Vagina (tissue), 2 donors: ENCODE measurements around the gene UTP20. TPM values are rescaled to one million over a fixed set of nuclear protein-coding genes. Genes with fewer than 3 reads are reported as not detected.

ENCODE experiments used
- DNase-seq, 2 donors: peaks; one replicate each; pipeline ENCODE4 v3.0.0-alpha.2; 2017; ENCODE audit errors: extremely low spot score in 2 of 2
- H3K27ac ChIP-seq: fragments of 200-600 bp; sonication (generic); one replicate; pipeline ENCODE4 v1.5.1; 2019
- H3K27me3 ChIP-seq: fragments of 200-600 bp; sonication (generic); one replicate; pipeline ENCODE4 v1.5.1; 2019
- H3K36me3 ChIP-seq, 2 donors: fragments of 200-600 bp; sonication (generic); one replicate each; pipeline ENCODE4 v1.5.1; 2017 to 2019
- H3K4me1 ChIP-seq: fragments of 200-600 bp; sonication (generic); one replicate; pipeline ENCODE4 v1.5.1; 2019
- H3K4me3 ChIP-seq, 2 donors: fragments of 200-600 bp; sonication (generic); 1 replicate in 1 of 2; 2 replicates in 1 of 2; pipeline ENCODE4 v1.5.1; 2016 to 2019
- H3K9me3 ChIP-seq: fragments of 200-600 bp; sonication (generic); one replicate; pipeline ENCODE4 v1.5.1; 2019
- CTCF ChIP-seq, 3 experiments: fragments of 450-650 bp in 2 of 3; fragments of 200-600 bp in 1 of 3; sonication (generic) in 1 of 3; IDR thresholded peaks; one replicate each; pipeline ENCODE4 v1.5.1; 2017 to 2019; ENCODE audit warnings: antibody characterized with exemption in 3 of 3, mild to moderate bottlenecking in 2 of 3, moderate library complexity in 2 of 3
- POLR2A ChIP-seq, 2 donors: fragments of 450-650 bp; IDR thresholded peaks; one replicate each; pipeline ENCODE4 v1.6.1; 2017; ENCODE audit warnings: antibody characterized with exemption in 2 of 2, mild to moderate bottlenecking in 2 of 2, moderate library complexity in 2 of 2
- POLR2AphosphoS5 ChIP-seq, 2 donors: sonication (generic); formaldehyde crosslinking; IDR thresholded peaks; one replicate each; pipeline ENCODE4 v1.9.0; 2017; ENCODE audit warnings: antibody characterized with exemption in 2 of 2, mild to moderate bottlenecking in 2 of 2, low read depth in 1 of 2; ENCODE audit not compliant: insufficient read depth in 1 of 2
- intact Hi-C: fragments of 100-400 bp; cut with DNase I; formaldehyde crosslinking; loops from one replicate; pipeline ENCODE4 v1.15.1; 2023
- small RNA-seq: library from RNA; depleted of rRNA; stranded (forward); fragments of <200 nt; gene quantifications from one replicate; pipeline ENCODE3, GENCODE V24; 2016
- total RNA-seq: library from RNA; depleted of rRNA; stranded (reverse); fragments of >200 nt; gene quantifications from one replicate; pipeline ENCODE4 v1.2.3, GENCODE V29; 2016

UTP20 gene
- total RNA-seq, 1 donor from 2014 or later = 11.5 TPM

GRCh38 chr12:101424620-101425019 lies 144.7 kb downstream of the UTP20 start:
- no peaks in the 10 kb centered on the region for H3K27me3 ChIP-seq
- H3K36me3 ChIP-seq = no peaks in the 10 kb centered on the region
- TF ChIP-seq POLR2AphosphoS5 (IDR thresholded peaks at IDR 0.05; ENCODE audit: insufficient read depth in 1 of 2, low read depth in 1 of 2) (no peak), CTCF (IDR thresholded peaks at IDR 0.05) (no peak), POLR2A (IDR thresholded peaks at IDR 0.05) (no peak)
- no peaks in the 10 kb centered on the region for H3K4me1 ChIP-seq
- DNase-seq = no peak
- H3K27ac ChIP-seq = no peak overlapping the region
- H3K9me3 ChIP-seq = no peaks in the 10 kb centered on the region
- intact Hi-C loops = no loop called here
- H3K4me3 ChIP-seq = no peak overlapping the region

- intact Hi-C loops = no loop called here
Measured at GRCh38 chr12:101430456-101430855, 150.6 kb downstream of the UTP20 start.

GRCh38 chr12:101436136-101436535 lies 156.2 kb downstream of the UTP20 start:
- no peaks in the 10 kb centered on the region for H3K4me1 ChIP-seq
- DNase-seq = no peak
- TF ChIP-seq POLR2A (IDR thresholded peaks at IDR 0.05) = no peak
- no peak for TF ChIP-seq CTCF (IDR thresholded peaks at IDR 0.05)
- no peak for TF ChIP-seq POLR2AphosphoS5 (IDR thresholded peaks at IDR 0.05; ENCODE audit: insufficient read depth in 1 of 2, low read depth in 1 of 2)
- H3K36me3 ChIP-seq = no peaks in the 10 kb centered on the region
- H3K27me3 ChIP-seq = no peaks in the 10 kb centered on the region
- intact Hi-C loops = no loop called here
- no peak overlapping the region for H3K27ac ChIP-seq
- H3K9me3 ChIP-seq = no peaks in the 10 kb centered on the region
- H3K4me3 ChIP-seq = no peak overlapping the region

More at GRCh38 chr12:101430456-101430855, 150.6 kb downstream of the UTP20 start:
- no peak for TF ChIP-seq CTCF (IDR thresholded peaks at IDR 0.05)
- no peak for TF ChIP-seq POLR2AphosphoS5 (IDR thresholded peaks at IDR 0.05; ENCODE audit: insufficient read depth in 1 of 2, low read depth in 1 of 2)
- no peak for TF ChIP-seq POLR2A (IDR thresholded peaks at IDR 0.05)
- Histone ChIP-seq H3K36me3 (no peaks in the 10 kb centered on the region), H3K27ac (no peak overlapping the region), H3K27me3 (no peaks in the 10 kb centered on the region), H3K9me3 (no peaks in the 10 kb centered on the region), H3K4me1 (no peaks in the 10 kb centered on the region), H3K4me3 (no peak overlapping the region)
- no peak for DNase-seq

Small RNA genes lying within 50 kb of the gene (small RNA-seq; reads per million reads assigned to genes)
- gene RNU6-1068P (not detected), gene RPS27P23 (not detected)

Other genes starting within 250 kb of the UTP20 start
- not detected for gene SLC5A8, start 69.9 kb upstream of the UTP20 start, total RNA-seq
- 75.9 TPM for gene ARL1, start 127.7 kb downstream of the UTP20 start, total RNA-seq
- gene SPIC, start 195.2 kb downstream of the UTP20 start, total RNA-seq = not detected